SK-N-SH (cell line): ENCODE data around the gene FSD1.

Experiments used
- CTCF ChIP-seq: fragments of 200-600 bp; sonication (generic); IDR thresholded peaks from 2 replicates; pipeline ENCODE4 v1.6.1; 2017; ENCODE audit warnings: antibody characterized with exemption, mild to moderate bottlenecking, moderate library complexity
- EP300 ChIP-seq, 2 experiments: IDR thresholded peaks; 2 replicates each; pipeline versions ENCODE4 v1.4.0 to v1.6.1; 2012; ENCODE audit warnings: borderline replicate concordance in 1 of 2, low read depth in 1 of 2, low read length in 1 of 2
- EZH2phosphoT487 ChIP-seq: fragments of 200-600 bp; sonication (generic); IDR thresholded peaks from 2 replicates; pipeline ENCODE4 v1.6.1; 2017; ENCODE audit warnings: low read depth, mixed run types, mild to moderate bottlenecking, antibody characterized with exemption, moderate library complexity, borderline replicate concordance
- NRF1 ChIP-seq: IDR thresholded peaks from 2 replicates; pipeline ENCODE4 v1.6.1; 2012; ENCODE audit warnings: low read depth, mild to moderate bottlenecking, low read length
- POLR2AphosphoS5 ChIP-seq: IDR thresholded peaks from 2 replicates; pipeline ENCODE4 v1.6.1; 2012; ENCODE audit warnings: low read depth, low read length
- RAD21 ChIP-seq: IDR thresholded peaks from 2 replicates; pipeline ENCODE4 v1.6.1; 2012; ENCODE audit warnings: mild to moderate bottlenecking, low read length
- REST ChIP-seq: IDR thresholded peaks from 2 replicates; pipeline ENCODE4 v1.6.1; 2012; ENCODE audit warnings: mild to moderate bottlenecking, low read depth, low read length, moderate library complexity
- SIN3A ChIP-seq: IDR thresholded peaks from 2 replicates; pipeline ENCODE4 v1.6.1; 2012; ENCODE audit warnings: low read depth, mild to moderate bottlenecking, low read length, moderate library complexity, borderline replicate concordance
- TF ChIP-seq, protein P1 (sequence below): IDR thresholded peaks from 2 replicates; pipeline ENCODE4; 2012
- TF ChIP-seq, protein P2 (sequence below): fragments of 150-350 bp; IDR thresholded peaks from 2 replicates; pipeline ENCODE4 v1.6.1; 2017; ENCODE audit warnings: antibody characterized with exemption, low read length, low read depth, borderline replicate concordance
- TF ChIP-seq, protein P3 (sequence below): fragments of 150-350 bp; IDR thresholded peaks from 2 replicates; pipeline ENCODE4 v1.6.1; 2016; ENCODE audit warnings: mild to moderate bottlenecking, low read depth, low read length

- TF ChIP-seq CTCF, result no peak
- TF ChIP-seq, protein P1, sequence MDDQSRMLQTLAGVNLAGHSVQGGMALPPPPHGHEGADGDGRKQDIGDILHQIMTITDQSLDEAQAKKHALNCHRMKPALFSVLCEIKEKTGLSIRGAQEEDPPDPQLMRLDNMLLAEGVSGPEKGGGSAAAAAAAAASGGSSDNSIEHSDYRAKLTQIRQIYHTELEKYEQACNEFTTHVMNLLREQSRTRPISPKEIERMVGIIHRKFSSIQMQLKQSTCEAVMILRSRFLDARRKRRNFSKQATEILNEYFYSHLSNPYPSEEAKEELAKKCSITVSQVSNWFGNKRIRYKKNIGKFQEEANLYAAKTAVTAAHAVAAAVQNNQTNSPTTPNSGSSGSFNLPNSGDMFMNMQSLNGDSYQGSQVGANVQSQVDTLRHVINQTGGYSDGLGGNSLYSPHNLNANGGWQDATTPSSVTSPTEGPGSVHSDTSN, result no peak
- TF ChIP-seq, protein P2, sequence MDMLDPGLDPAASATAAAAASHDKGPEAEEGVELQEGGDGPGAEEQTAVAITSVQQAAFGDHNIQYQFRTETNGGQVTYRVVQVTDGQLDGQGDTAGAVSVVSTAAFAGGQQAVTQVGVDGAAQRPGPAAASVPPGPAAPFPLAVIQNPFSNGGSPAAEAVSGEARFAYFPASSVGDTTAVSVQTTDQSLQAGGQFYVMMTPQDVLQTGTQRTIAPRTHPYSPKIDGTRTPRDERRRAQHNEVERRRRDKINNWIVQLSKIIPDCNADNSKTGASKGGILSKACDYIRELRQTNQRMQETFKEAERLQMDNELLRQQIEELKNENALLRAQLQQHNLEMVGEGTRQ, result no peak
- no peak for TF ChIP-seq POLR2AphosphoS5
- TF ChIP-seq REST, result no peak
- no peak for TF ChIP-seq NRF1
- TF ChIP-seq SIN3A, result no peak
- TF ChIP-seq RAD21, result no peak
- no peak for TF ChIP-seq EZH2phosphoT487
- TF ChIP-seq EP300 (IDR thresholded peaks at IDR 0.05; ENCODE audit: borderline replicate concordance in 1 of 2, low read depth in 1 of 2, low read length in 1 of 2), result no peak
- TF ChIP-seq, protein P3, sequence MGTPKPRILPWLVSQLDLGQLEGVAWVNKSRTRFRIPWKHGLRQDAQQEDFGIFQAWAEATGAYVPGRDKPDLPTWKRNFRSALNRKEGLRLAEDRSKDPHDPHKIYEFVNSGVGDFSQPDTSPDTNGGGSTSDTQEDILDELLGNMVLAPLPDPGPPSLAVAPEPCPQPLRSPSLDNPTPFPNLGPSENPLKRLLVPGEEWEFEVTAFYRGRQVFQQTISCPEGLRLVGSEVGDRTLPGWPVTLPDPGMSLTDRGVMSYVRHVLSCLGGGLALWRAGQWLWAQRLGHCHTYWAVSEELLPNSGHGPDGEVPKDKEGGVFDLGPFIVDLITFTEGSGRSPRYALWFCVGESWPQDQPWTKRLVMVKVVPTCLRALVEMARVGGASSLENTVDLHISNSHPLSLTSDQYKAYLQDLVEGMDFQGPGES, result no peak
These were observed 18.7 kb downstream of the FSD1 start for GRCh38 chr19:4322942-4323665.
